Cardiac septum (tissue), 1 donor: ENCODE data around the gene ITPR2. TPM values are rescaled to one million over a fixed set of nuclear protein-coding genes. Genes with fewer than 3 reads are reported as not detected.

ENCODE experiments used
- DNase-seq: peaks from one replicate; pipeline ENCODE4 v3.0.0-alpha.2; 2020; ENCODE audit warnings: low spot score
- intact Hi-C: fragments of 100-400 bp; cut with DNase I; formaldehyde crosslinking; loops from one replicate; pipeline ENCODE4 v1.14.0; 2022
- total RNA-seq: library from RNA; stranded (reverse); fragmentation: NEBNext Ultra II Directional; extraction: Animal tissue kit (Norgen Biotek cat#: 25700); gene quantifications from one replicate; pipeline ENCODE4 v1.2.1, GENCODE V29; 2021
- donor health status: DM: no; HTN: no; CAD: no.

ITPR2 gene
- total RNA-seq, 1 donor from 2014 or later = 20.9 TPM

- intact Hi-C loops = loop anchor here (10.0 kb wide), 1 partner anchor 110 kb away; the partner anchor contains the start of gene ITPR2
- DNase-seq = no peak
Observed at GRCh38 chr12:26724309-26724702, 108.7 kb downstream of the ITPR2 start.

- intact Hi-C loops = loop anchor here (10.0 kb wide), 1 partner anchor 111 kb away; the partner anchor contains the start of gene ITPR2
- no peak for DNase-seq
Observed at GRCh38 chr12:26723379-26724308, 109.3 kb downstream of the ITPR2 start.

- DNase-seq = no peak
- intact Hi-C loops = loop anchor here (10.0 kb wide), 1 partner anchor 113 kb away; the partner anchor contains the start of gene ITPR2
Observed at GRCh38 chr12:26721800-26722199, 111.2 kb downstream of the ITPR2 start.

- intact Hi-C loops = loop anchor here (10.0 kb wide), 1 partner anchor 115 kb away; the partner anchor contains the start of gene ITPR2
- DNase-seq = no peak
Observed at GRCh38 chr12:26719852-26720251, 113.1 kb downstream of the ITPR2 start.

- no peak for DNase-seq
- intact Hi-C loops = no loop called here
Observed at GRCh38 chr12:26717757-26718156, 115.2 kb downstream of the ITPR2 start.

GRCh38 chr12:26715232-26715631, 117.8 kb downstream of the ITPR2 start:
- DNase-seq = no peak
- intact Hi-C loops = no loop called here

GRCh38 chr12:26713885-26714383, 119.1 kb downstream of the ITPR2 start:
- no peak for DNase-seq
- intact Hi-C loops = no loop called here

- no peak for DNase-seq
- intact Hi-C loops = no loop called here
Observed at GRCh38 chr12:26712892-26713291, 120.1 kb downstream of the ITPR2 start.

GRCh38 chr12:26711569-26711968, 121.4 kb downstream of the ITPR2 start:
- no peak for DNase-seq
- intact Hi-C loops = no loop called here

- no peak for DNase-seq
- intact Hi-C loops = no loop called here
Observed at GRCh38 chr12:26711072-26711471, 121.9 kb downstream of the ITPR2 start.

GRCh38 chr12:26705851-26706250, 127.1 kb downstream of the ITPR2 start:
- no peak for DNase-seq
- intact Hi-C loops = no loop called here

- no peak for DNase-seq
- intact Hi-C loops = no loop called here
Observed at GRCh38 chr12:26704684-26705460, 128.1 kb downstream of the ITPR2 start.

GRCh38 chr12:26704214-26704613, 128.8 kb downstream of the ITPR2 start:
- intact Hi-C loops = no loop called here
- DNase-seq = no peak

- intact Hi-C loops = no loop called here
- no peak for DNase-seq
Observed at GRCh38 chr12:26702741-26703140, 130.3 kb downstream of the ITPR2 start.

- intact Hi-C loops = no loop called here
- DNase-seq = no peak
Observed at GRCh38 chr12:26701604-26702215, 131.3 kb downstream of the ITPR2 start.

GRCh38 chr12:26700430-26700829, 132.6 kb downstream of the ITPR2 start:
- intact Hi-C loops = no loop called here
- DNase-seq = no peak

- intact Hi-C loops = no loop called here
Observed at GRCh38 chr12:26699237-26699636, 133.8 kb downstream of the ITPR2 start.

GRCh38 chr12:26698186-26698585, 134.8 kb downstream of the ITPR2 start:
- no peak for DNase-seq
- intact Hi-C loops = no loop called here

More at GRCh38 chr12:26699237-26699636, 133.8 kb downstream of the ITPR2 start:
- DNase-seq = no peak

GRCh38 chr12:26697217-26697616, 135.8 kb downstream of the ITPR2 start:
- intact Hi-C loops = no loop called here

GRCh38 chr12:26696613-26697092, 136.3 kb downstream of the ITPR2 start:
- no peak for DNase-seq
- intact Hi-C loops = no loop called here

More at GRCh38 chr12:26697217-26697616, 135.8 kb downstream of the ITPR2 start:
- DNase-seq = no peak
